MCF 10A (cell line): Measurements from ENCODE around the gene SARM1. TPM values are rescaled to one million over a fixed set of nuclear protein-coding genes. Genes with fewer than 3 reads are reported as not detected.

ENCODE experiments used
- BruUV-seq: library from RNA; stranded (reverse); fragments of 400-500 nt; replicated peaks from 2 replicates; lab custom pipeline; 2021; lab: Mats Ljungman, UMichigan
- CTCF ChIA-PET: fragments of 300-600 bp; sonication (Branson Sonifier 250); formaldehyde crosslinking; extraction: SDS; loops from one replicate; lab custom pipeline; 2021; ENCODE audit warnings: antibody characterized with exemption, inconsistent platforms; lab: Yijun Ruan, JAX
- POLR2A ChIA-PET: fragments of 300-600, 350-650 bp; sonication (Branson Sonifier 250); formaldehyde crosslinking; extraction: SDS; loops from one replicate; lab custom pipeline; 2020; ENCODE audit warnings: antibody characterized with exemption, inconsistent platforms; lab: Yijun Ruan, JAX
- DNase-seq: peaks from one replicate; pipeline ENCODE4 v3.0.0-alpha.2; 2018; ENCODE audit not compliant: unreplicated experiment
- H3K27ac Mint-ChIP-seq: one replicate; pipeline ENCODE4 v1.8.0; 2022; ENCODE audit warnings: mild to moderate bottlenecking, low read depth, mixed read lengths; ENCODE audit not compliant: unreplicated experiment
- H3K27me3 Mint-ChIP-seq: one replicate; pipeline ENCODE4 v1.8.0; 2022; ENCODE audit warnings: mixed read lengths; ENCODE audit not compliant: insufficient read depth, unreplicated experiment
- H3K36me3 Mint-ChIP-seq: one replicate; pipeline ENCODE4 v1.8.0; 2022; ENCODE audit warnings: mild to moderate bottlenecking, moderate library complexity, mixed read lengths; ENCODE audit not compliant: insufficient read depth, unreplicated experiment
- H3K4me1 Mint-ChIP-seq: one replicate; pipeline ENCODE4 v1.8.0; 2022; ENCODE audit warnings: mixed read lengths; ENCODE audit not compliant: insufficient read depth, unreplicated experiment
- H3K4me3 Mint-ChIP-seq: one replicate; pipeline ENCODE4 v1.8.0; 2022; ENCODE audit warnings: mild to moderate bottlenecking, moderate library complexity, mixed read lengths; ENCODE audit not compliant: unreplicated experiment
- H3K9me3 Mint-ChIP-seq: one replicate; pipeline ENCODE4 v1.8.0; 2022; ENCODE audit warnings: mixed read lengths; ENCODE audit not compliant: unreplicated experiment
- CTCF ChIP-seq: fragments of 200-600 bp; IDR thresholded peaks from one replicate; pipeline ENCODE4 v1.8.0; 2022; ENCODE audit warnings: antibody characterized with exemption, mild to moderate bottlenecking; ENCODE audit not compliant: unreplicated experiment
- intact Hi-C: fragments of 100-400 bp; cut with micrococcal nuclease; formaldehyde crosslinking; loops from 2 replicates; pipeline ENCODE4 v1.14.1; 2022
- microRNA-seq: library from miRNA; unstranded; fragments of <30 nt; microRNA quantifications from one replicate; pipeline ENCODE4 v1.2.0, GENCODE V29; 2022
- total RNA-seq: library from RNA; stranded (reverse); gene quantifications from 2 replicates; pipeline ENCODE4 v1.2.3, GENCODE V29; 2022

The SARM1 gene
- total RNA-seq, 1 experiment from 2014 or later = 0.63 TPM

GRCh38 chr17:28446716-28447395, 75.4 kb downstream of the SARM1 start:
- CTCF ChIA-PET = interaction anchor here (0.5 to 1.8 kb wide), 4 partner anchors 41 to 599 kb away, joined by 4 to 5 read pairs (median 4); no protein-coding TSS in a partner anchor
- intact Hi-C loops = no loop called here
- Mint-ChIP-seq H3K9me3 (peaks cover 8% of the 10 kb centered on the region), H3K4me3 (no peak overlapping the region), H3K27me3 (no peaks in the 10 kb centered on the region), H3K27ac (no peak overlapping the region), H3K36me3 (no peaks in the 10 kb centered on the region), H3K4me1 (no peaks in the 10 kb centered on the region)
- POLR2A ChIA-PET = interaction anchor here (1.6 to 3.8 kb wide), 2 partner anchors 10 to 66 kb away, joined by 3 to 19 read pairs; no protein-coding TSS in a partner anchor
- no peak for TF ChIP-seq CTCF
- DNase-seq = peak; percentile 72
- BruUV-seq = no TSS peak

DNA sequence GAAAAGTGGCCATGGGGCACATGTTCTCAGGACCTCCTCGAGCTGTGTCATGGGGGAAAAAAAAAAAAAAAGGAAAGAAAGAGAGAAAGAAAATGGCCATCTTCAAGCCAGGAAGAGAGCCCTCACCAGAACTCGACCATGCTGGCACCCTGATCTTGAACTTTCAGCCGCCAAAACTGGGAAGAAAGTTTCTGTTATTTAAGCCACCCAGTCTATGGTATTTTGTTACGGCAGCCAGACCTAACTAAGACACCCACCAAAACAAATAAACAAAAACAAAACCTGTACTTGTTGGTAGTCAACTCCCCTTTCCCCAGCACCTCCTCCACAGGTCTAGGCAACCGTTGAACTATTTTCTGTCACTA, 75.9 kb downstream of the SARM1 start:
- H3K27ac Mint-ChIP-seq = no peak overlapping the region

GRCh38 chr17:28449859-28450258, 78.4 kb downstream of the SARM1 start:
- ChIA-PET POLR2A (interaction anchor here (0.7 to 1.2 kb wide), 4 partner anchors 9 to 103 kb away, joined by 3 read pairs; no protein-coding TSS in a partner anchor), CTCF (interaction anchor here (0.7 to 1.0 kb wide), 2 partner anchors 34 to 141 kb away, joined by 3 to 4 read pairs; no protein-coding TSS in a partner anchor)
- no peak for TF ChIP-seq CTCF
- no peak for DNase-seq
- Mint-ChIP-seq H3K4me1 (no peaks in the 10 kb centered on the region), H3K27ac (no peak overlapping the region), H3K27me3 (no peaks in the 10 kb centered on the region), H3K9me3 (peaks cover 8% of the 10 kb centered on the region), H3K4me3 (no peak overlapping the region), H3K36me3 (no peaks in the 10 kb centered on the region)
- intact Hi-C loops = no loop called here
- no TSS peak for BruUV-seq

More for the DNA sequence above, 75.9 kb downstream of the SARM1 start:
- Mint-ChIP-seq H3K4me3 (no peak overlapping the region), H3K4me1 (no peaks in the 10 kb centered on the region), H3K27me3 (no peaks in the 10 kb centered on the region), H3K9me3 (peaks cover 8% of the 10 kb centered on the region), H3K36me3 (no peaks in the 10 kb centered on the region)
- no peak for TF ChIP-seq CTCF
- ChIA-PET POLR2A (interaction anchor here (1.6 to 3.8 kb wide), 2 partner anchors 10 to 67 kb away, joined by 3 to 19 read pairs; no protein-coding TSS in a partner anchor), CTCF (interaction anchor here (0.6 to 1.8 kb wide), 4 partner anchors 32 to 600 kb away, joined by 3 to 5 read pairs (median 5); no protein-coding TSS in a partner anchor)
- no peak for DNase-seq
- intact Hi-C loops = no loop called here
- no TSS peak for BruUV-seq

Small RNA genes lying within 50 kb of the gene (microRNA-seq; reads per million reads assigned to microRNA genes)
- gene MIR4723 = 1.6 reads per million, percentile 10 among the genes with 10 or more reads in this experiment

Other genes with a start within 250 kb of the SARM1 start
- 8.6 and 12.1 TPM in 2 replicates for gene TMEM97, start 52.5 kb upstream of the SARM1 start, total RNA-seq
- 29.3 and 38.3 TPM in 2 replicates for gene IFT20, start 36.2 kb upstream of the SARM1 start, total RNA-seq
- gene TNFAIP1, start 35.9 kb upstream of the SARM1 start, total RNA-seq = 61.7 and 65.0 TPM in 2 replicates
- 84.0 and 105 TPM in 2 replicates for gene POLDIP2, start 14.2 kb upstream of the SARM1 start, total RNA-seq
- gene SEBOX, start 6.5 kb upstream of the SARM1 start, total RNA-seq = not detected in 2 replicates
- not detected in 2 replicates for gene VTN, start 1.4 kb upstream of the SARM1 start, total RNA-seq
- 18.4 and 20.1 TPM in 2 replicates for gene SLC46A1, start 34.5 kb downstream of the SARM1 start, total RNA-seq
- gene SLC13A2, start 102.0 kb downstream of the SARM1 start, total RNA-seq = not detected in 2 replicates
- gene FOXN1, start 134.7 kb downstream of the SARM1 start, total RNA-seq = not detected in 2 replicates
- 12.5 and 13.7 TPM in 2 replicates for gene UNC119, start 180.9 kb downstream of the SARM1 start, total RNA-seq
- 50.5 and 56.1 TPM in 2 replicates for gene PIGS, start 199.8 kb downstream of the SARM1 start, total RNA-seq
- gene ALDOC, start 205.2 kb downstream of the SARM1 start, total RNA-seq = 2.4 and 6.0 TPM in 2 replicates
- 31.5 and 38.1 TPM in 2 replicates for gene SPAG5, start 227.3 kb downstream of the SARM1 start, total RNA-seq
- gene RSKR, start 242.5 kb downstream of the SARM1 start, total RNA-seq = 19.9 and 24.1 TPM in 2 replicates